Neutrophil (primary cell): Measurements from ENCODE around the gene TXNDC11.

Experiments used
- H3K27ac ChIP-seq: fragments of 200-600 bp; sonication (generic); 2 replicates; pipeline ENCODE4 v1.5.1; 2016; ENCODE audit warnings: mild to moderate bottlenecking, moderate library complexity
- H3K27me3 ChIP-seq: fragments of 200-600 bp; sonication (generic); 2 replicates; pipeline ENCODE4 v1.6.0; 2016; ENCODE audit warnings: mild to moderate bottlenecking
- H3K36me3 ChIP-seq: fragments of 200-600 bp; sonication (generic); 2 replicates; pipeline ENCODE4 v1.5.1; 2017
- H3K4me1 ChIP-seq, 2 experiments: fragments of 200-600 bp in 1 of 2; sonication (generic) in 1 of 2; 1 replicate in 1 of 2; 2 replicates in 1 of 2; pipeline versions ENCODE4 v1.5.1 to v1.6.1; 2013 to 2016; ENCODE audit warnings: low read depth in 1 of 2, low read length in 1 of 2, mild to moderate bottlenecking in 1 of 2, moderate library complexity in 1 of 2; ENCODE audit not compliant: control insufficient read depth in 1 of 2, insufficient read depth in 1 of 2
- H3K4me3 ChIP-seq, 2 experiments: fragments of 200-600 bp in 1 of 2; sonication (generic) in 1 of 2; 1 replicate in 1 of 2; 2 replicates in 1 of 2; pipeline ENCODE4 v1.5.1; 2013 to 2016; ENCODE audit warnings: low read depth in 1 of 2, low read length in 1 of 2, mild to moderate bottlenecking in 1 of 2, moderate library complexity in 1 of 2
- H3K9me3 ChIP-seq: fragments of 200-600 bp; sonication (generic); 2 replicates; pipeline ENCODE4 v1.5.1; 2016
- CTCF ChIP-seq: fragments of 200-600 bp; sonication (generic); IDR thresholded peaks from 2 replicates; pipeline ENCODE4 v1.5.1; 2016; ENCODE audit warnings: antibody characterized with exemption

The TXNDC11 gene

GRCh38 chr16:11748404-11749254 lies 6.0 kb upstream of the TXNDC11 start:
- H3K36me3 ChIP-seq = peaks cover 54% of the 10 kb centered on the region
- H3K27me3 ChIP-seq = no peaks in the 10 kb centered on the region
- H3K27ac ChIP-seq = no peak overlapping the region
- H3K9me3 ChIP-seq = no peaks in the 10 kb centered on the region
- H3K4me3 ChIP-seq = no peak overlapping the region
- no peak for TF ChIP-seq CTCF
- peaks cover 9 to 10% of the 10 kb centered on the region in 2 experiments for H3K4me1 ChIP-seq

GRCh38 chr16:11747949-11748403 lies 5.3 kb upstream of the TXNDC11 start:
- H3K36me3 ChIP-seq = peaks cover 47% of the 10 kb centered on the region
- no peaks in the 10 kb centered on the region for H3K27me3 ChIP-seq
- H3K27ac ChIP-seq = no peak overlapping the region
- no peak overlapping the region for H3K4me3 ChIP-seq
- H3K4me1 ChIP-seq = peaks cover 12 to 16% of the 10 kb centered on the region in 2 experiments
- no peaks in the 10 kb centered on the region for H3K9me3 ChIP-seq
- TF ChIP-seq CTCF = no peak

GRCh38 chr16:11744075-11744470 lies 1.4 kb upstream of the TXNDC11 start:
- peak overlapping the region; percentile 92 for H3K27ac ChIP-seq
- peaks cover 32 to 33% of the 10 kb centered on the region in 2 experiments for H3K4me1 ChIP-seq

GRCh38 chr16:11743308-11744074 lies 834 bp upstream of the TXNDC11 start:
- peak overlapping the region; percentile 83 to 88 for H3K4me3 ChIP-seq
- H3K27ac ChIP-seq = peak overlapping the region; percentile 92
- H3K9me3 ChIP-seq = no peaks in the 10 kb centered on the region
- peaks cover 32 to 33% of the 10 kb centered on the region in 2 experiments for H3K4me1 ChIP-seq
- no peaks in the 10 kb centered on the region for H3K27me3 ChIP-seq
- TF ChIP-seq CTCF = no peak
- H3K36me3 ChIP-seq = peaks cover 6% of the 10 kb centered on the region

More at GRCh38 chr16:11744075-11744470, 1.4 kb upstream of the TXNDC11 start:
- Histone ChIP-seq H3K4me3 (peak overlapping the region; percentile 83 to 88), H3K27me3 (no peaks in the 10 kb centered on the region), H3K9me3 (no peaks in the 10 kb centered on the region), H3K36me3 (peaks cover 10% of the 10 kb centered on the region)
- no peak for TF ChIP-seq CTCF

- Histone ChIP-seq H3K27me3 (no peaks in the 10 kb centered on the region), H3K9me3 (no peaks in the 10 kb centered on the region), H3K36me3 (no peaks in the 10 kb centered on the region), H3K4me1 (peaks cover 33 to 35% of the 10 kb centered on the region in 2 experiments), H3K4me3 (peak overlapping the region; percentile 83 to 88), H3K27ac (peak overlapping the region; percentile 92)
- TF ChIP-seq CTCF = no peak
Observed at GRCh38 chr16:11742093-11742535, 543 bp downstream of the TXNDC11 start.
